GM15510 (cell line): ENCODE data around the gene RAD51C.

Experiments used
- POLR2A ChIP-seq: IDR thresholded peaks from 3 replicates; pipeline ENCODE4 v1.6.1; 2011; ENCODE audit warnings: borderline replicate concordance; ENCODE audit not compliant: insufficient read length; ENCODE audit errors: extremely low read depth

RAD51C gene

DNA sequence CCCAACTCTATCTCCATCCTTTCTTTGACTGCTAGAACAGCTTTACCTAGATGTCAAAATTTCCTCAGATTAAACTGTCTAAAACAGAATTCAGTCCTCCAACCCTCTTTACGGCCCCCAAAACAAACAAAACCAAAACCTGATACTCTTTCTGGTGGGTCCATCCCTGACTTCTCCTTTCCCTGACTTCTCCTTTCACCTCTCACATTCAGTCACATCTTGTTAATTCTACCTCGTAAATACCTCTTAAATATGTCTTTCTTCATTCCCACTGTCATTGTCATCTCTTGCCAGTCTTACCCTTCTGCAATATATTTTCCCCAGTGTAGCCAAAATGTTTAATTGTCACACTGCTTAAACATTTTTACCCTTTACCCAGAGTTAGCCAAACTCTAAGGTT lies 67.8 kb downstream of the RAD51C start:
- TF ChIP-seq POLR2A: no peak

DNA sequence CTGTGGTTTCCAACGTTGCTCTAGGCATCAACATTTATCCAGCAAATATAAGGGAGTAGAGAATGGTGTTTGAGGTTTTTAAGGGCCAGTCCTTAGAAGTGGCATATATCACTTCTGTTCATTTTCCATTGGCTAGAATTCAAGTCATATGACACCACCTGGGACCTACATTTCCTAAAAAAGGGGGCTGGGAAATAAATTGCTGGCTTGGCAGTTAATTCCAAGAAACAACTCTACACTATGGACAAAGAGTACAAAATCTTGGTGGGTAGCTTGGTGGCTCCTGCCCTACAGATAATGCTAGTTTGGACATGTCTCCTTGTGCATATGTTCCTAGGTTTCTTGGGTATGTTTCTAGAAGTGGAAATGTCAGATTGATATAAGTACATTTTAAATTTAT lies 70.9 kb downstream of the RAD51C start:
- TF ChIP-seq POLR2A: no peak

DNA sequence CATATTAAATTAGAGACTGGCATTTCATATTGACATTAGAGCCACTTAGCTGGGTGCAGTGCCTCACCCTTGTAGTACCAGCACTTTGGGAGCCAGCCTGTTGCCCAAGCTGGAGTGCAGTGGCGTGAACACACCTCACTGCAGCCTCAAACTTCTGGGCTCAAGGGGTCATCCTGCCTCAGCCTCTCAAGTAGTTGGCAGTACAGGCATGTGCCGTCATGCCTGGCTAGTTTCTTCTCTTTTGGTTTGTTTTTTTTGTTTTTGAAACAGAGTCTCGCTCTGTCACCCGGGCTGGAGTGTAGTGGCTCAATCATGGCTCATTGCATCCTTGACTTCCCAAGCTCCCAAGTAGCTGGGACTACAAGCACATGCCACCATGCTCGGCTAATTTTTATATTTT lies 72.0 kb downstream of the RAD51C start:
- no peak for TF ChIP-seq POLR2A

DNA sequence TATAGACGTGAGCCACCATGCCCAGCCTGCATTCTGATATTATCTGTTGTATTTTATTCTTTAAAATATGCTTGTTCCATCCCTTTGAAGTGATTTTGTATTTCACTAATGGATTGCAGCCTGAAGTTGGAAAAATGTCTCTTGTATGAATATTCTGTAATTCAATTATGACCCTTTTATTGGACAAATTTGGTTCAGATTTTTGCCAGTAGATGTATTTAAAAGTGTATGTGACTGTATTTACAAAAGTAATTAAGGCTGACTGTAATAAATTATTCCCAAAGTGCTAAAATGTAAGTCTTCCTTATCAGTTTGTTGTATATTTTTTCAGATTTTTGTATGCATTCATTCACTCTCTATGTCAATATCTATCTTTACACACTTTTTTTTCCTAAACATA lies 87.0 kb downstream of the RAD51C start:
- TF ChIP-seq POLR2A: no peak

DNA sequence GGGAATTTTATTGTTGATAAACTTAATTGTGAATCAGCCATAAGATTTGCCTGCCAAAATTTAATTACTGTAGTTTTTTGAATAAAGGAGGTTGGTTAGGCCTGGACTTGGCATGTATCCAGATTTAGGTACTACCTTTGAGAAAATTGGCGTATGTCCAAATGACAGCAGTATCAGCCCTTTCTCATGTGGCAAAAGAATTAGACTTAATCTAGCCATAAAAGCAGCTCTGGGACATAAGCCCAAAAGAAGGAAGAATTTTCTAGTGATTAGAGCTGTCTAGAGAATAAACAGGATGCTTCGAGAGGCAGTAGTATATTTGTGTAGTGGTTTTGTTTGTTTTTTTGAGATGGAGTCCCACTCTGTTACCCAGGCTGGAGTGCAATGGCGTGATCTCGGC lies 91.0 kb downstream of the RAD51C start:
- TF ChIP-seq POLR2A: no peak

DNA sequence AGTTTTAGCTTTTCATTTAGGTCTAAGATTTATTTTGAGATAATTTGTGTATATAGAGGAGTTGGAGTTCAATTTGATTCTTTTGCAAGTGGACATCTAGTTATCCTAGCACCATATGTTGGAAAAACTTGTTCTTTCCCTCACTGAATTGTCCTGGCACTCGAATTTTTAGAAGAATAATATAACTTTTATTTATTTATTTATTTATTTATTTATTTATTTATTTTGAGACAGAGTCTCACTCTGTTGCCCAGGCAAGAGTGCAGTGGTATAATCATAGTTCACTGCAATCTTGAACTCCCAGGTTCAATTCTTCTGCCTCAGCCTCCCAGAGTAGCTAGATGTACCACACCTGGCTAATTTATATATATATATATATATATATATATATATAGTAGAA lies 92.7 kb downstream of the RAD51C start:
- TF ChIP-seq POLR2A: no peak
